ENCODE data around the gene ARHGEF26.

Gene ARHGEF26

DNA sequence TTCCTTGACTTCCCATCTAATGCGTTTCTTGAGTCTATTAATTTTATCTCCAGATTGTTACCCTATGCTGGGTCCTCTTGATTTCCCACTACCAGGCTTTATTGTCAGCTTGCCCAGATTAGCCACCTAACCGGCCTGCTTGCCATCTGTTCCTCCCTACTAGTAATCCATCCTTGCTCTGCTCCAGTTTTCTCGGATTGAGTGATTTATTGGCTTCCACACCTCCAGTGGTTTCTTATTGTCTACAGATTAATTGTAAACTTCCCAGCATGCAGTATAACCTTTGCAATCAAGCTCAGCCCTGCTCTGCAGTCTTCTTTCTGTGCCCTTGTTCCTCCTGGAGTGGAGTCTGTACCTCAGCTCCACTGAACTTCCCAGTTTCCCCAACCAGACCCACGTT, 63.4 kb downstream of the ARHGEF26 start:
- no peaks in the 10 kb centered on the region for H3K36me3 ChIP-seq (ENCODE audit: low read depth)
- no peak overlapping the region for H3K4me3 ChIP-seq (ENCODE audit: severe bottlenecking)
- H3K27me3 ChIP-seq (ENCODE audit: insufficient read depth, poor library complexity, severe bottlenecking): no peaks in the 10 kb centered on the region
- TF ChIP-seq, protein P1, sequence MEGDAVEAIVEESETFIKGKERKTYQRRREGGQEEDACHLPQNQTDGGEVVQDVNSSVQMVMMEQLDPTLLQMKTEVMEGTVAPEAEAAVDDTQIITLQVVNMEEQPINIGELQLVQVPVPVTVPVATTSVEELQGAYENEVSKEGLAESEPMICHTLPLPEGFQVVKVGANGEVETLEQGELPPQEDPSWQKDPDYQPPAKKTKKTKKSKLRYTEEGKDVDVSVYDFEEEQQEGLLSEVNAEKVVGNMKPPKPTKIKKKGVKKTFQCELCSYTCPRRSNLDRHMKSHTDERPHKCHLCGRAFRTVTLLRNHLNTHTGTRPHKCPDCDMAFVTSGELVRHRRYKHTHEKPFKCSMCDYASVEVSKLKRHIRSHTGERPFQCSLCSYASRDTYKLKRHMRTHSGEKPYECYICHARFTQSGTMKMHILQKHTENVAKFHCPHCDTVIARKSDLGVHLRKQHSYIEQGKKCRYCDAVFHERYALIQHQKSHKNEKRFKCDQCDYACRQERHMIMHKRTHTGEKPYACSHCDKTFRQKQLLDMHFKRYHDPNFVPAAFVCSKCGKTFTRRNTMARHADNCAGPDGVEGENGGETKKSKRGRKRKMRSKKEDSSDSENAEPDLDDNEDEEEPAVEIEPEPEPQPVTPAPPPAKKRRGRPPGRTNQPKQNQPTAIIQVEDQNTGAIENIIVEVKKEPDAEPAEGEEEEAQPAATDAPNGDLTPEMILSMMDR (IDR thresholded peaks at IDR 0.05; ENCODE audit: poor library complexity, severe bottlenecking): no peak
- H3K9me3 ChIP-seq (ENCODE audit: severe bottlenecking): no peaks in the 10 kb centered on the region
- no peak for DNase-seq (ENCODE audit: low spot score)
- no peak for ATAC-seq (ENCODE audit: low read depth)
- no peak overlapping the region for H3K27ac ChIP-seq (ENCODE audit: poor library complexity, severe bottlenecking)
- no peaks in the 10 kb centered on the region for H3K4me1 ChIP-seq (ENCODE audit: insufficient read depth, poor library complexity, severe bottlenecking)

DNA sequence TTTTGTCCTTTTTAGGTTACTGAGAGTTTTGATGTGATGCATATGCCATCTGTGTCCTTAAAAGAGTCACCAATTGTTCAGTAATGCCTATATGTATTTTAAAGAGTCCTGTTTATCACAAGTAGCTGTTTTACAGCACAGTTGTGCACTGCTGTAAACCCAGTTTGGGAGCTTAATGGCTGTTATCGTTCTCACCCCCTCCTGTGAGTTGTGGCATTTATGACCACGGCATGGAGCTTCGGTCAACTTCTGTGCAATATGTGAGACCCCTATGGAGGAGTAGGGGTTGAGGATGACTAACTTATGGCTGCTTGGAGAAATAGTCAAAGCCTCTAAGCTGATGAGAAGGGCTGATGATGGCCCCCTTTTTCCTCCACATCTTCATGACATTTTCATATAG, 67.2 kb downstream of the ARHGEF26 start:
- Histone ChIP-seq H3K36me3 (ENCODE audit: low read depth) (no peaks in the 10 kb centered on the region), H3K9me3 (ENCODE audit: severe bottlenecking) (no peaks in the 10 kb centered on the region), H3K27ac (ENCODE audit: poor library complexity, severe bottlenecking) (no peak overlapping the region), H3K27me3 (ENCODE audit: insufficient read depth, poor library complexity, severe bottlenecking) (no peaks in the 10 kb centered on the region), H3K4me1 (ENCODE audit: insufficient read depth, poor library complexity, severe bottlenecking) (no peaks in the 10 kb centered on the region), H3K4me3 (ENCODE audit: severe bottlenecking) (no peak overlapping the region)
- no peak for ATAC-seq (ENCODE audit: low read depth)
- TF ChIP-seq, protein P1 (IDR thresholded peaks at IDR 0.05; ENCODE audit: poor library complexity, severe bottlenecking): no peak
- no peak for DNase-seq (ENCODE audit: low spot score)

DNA sequence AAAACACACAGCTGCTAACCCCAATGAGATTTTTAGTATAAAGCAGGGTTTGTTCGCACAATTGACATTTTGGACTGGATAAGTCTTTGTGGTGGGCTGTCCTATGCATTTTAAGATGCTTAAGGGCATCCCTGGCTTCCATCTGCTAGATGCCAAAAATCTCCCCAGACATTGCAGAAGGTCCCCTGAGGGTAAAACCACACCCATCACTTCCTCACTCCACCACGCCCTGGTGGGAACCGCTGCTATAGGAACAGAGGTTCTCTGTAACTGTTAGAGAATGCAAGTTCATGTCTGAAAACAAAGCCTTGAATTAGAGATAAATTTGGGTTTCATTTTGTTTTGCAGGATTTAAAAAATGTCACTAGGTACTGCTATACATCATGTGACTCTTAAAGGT, 67.7 kb downstream of the ARHGEF26 start:
- H3K36me3 ChIP-seq (ENCODE audit: low read depth): no peaks in the 10 kb centered on the region
- H3K4me3 ChIP-seq (ENCODE audit: severe bottlenecking): no peak overlapping the region
- no peaks in the 10 kb centered on the region for H3K4me1 ChIP-seq (ENCODE audit: insufficient read depth, poor library complexity, severe bottlenecking)
- no peaks in the 10 kb centered on the region for H3K9me3 ChIP-seq (ENCODE audit: severe bottlenecking)
- no peaks in the 10 kb centered on the region for H3K27me3 ChIP-seq (ENCODE audit: insufficient read depth, poor library complexity, severe bottlenecking)
- no peak overlapping the region for H3K27ac ChIP-seq (ENCODE audit: poor library complexity, severe bottlenecking)
- no peak for DNase-seq (ENCODE audit: low spot score)
- no peak for ATAC-seq (ENCODE audit: low read depth)
- TF ChIP-seq, protein P1 (IDR thresholded peaks at IDR 0.05; ENCODE audit: poor library complexity, severe bottlenecking): no peak

DNA sequence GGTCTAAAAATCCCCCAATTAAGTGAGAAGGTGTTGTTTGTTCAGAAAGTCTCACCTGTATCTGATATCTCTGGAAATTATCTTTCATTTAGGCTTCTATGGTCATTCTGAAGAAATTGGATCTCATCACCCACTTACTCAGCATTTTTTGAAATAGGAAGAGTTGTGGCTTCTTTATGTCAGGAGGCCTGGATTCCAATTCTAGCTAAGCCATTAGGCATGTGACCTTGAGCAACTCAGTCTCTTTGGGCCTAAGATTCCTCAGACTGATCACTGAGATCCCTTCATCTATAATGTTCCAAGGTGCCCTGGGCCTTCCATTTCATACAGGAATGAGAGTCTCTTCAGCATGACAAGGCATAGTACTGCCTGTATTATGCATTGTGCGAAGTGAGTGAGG, 70.3 kb downstream of the ARHGEF26 start:
- Histone ChIP-seq H3K4me1 (ENCODE audit: insufficient read depth, poor library complexity, severe bottlenecking) (no peaks in the 10 kb centered on the region), H3K27me3 (ENCODE audit: insufficient read depth, poor library complexity, severe bottlenecking) (no peaks in the 10 kb centered on the region), H3K9me3 (ENCODE audit: severe bottlenecking) (no peaks in the 10 kb centered on the region), H3K36me3 (ENCODE audit: low read depth) (no peaks in the 10 kb centered on the region), H3K27ac (ENCODE audit: poor library complexity, severe bottlenecking) (no peak overlapping the region), H3K4me3 (ENCODE audit: severe bottlenecking) (no peak overlapping the region)
- TF ChIP-seq, protein P1 (IDR thresholded peaks at IDR 0.05; ENCODE audit: poor library complexity, severe bottlenecking): no peak
- ATAC-seq (ENCODE audit: low read depth) (no peak), DNase-seq (ENCODE audit: low spot score) (no peak)

DNA sequence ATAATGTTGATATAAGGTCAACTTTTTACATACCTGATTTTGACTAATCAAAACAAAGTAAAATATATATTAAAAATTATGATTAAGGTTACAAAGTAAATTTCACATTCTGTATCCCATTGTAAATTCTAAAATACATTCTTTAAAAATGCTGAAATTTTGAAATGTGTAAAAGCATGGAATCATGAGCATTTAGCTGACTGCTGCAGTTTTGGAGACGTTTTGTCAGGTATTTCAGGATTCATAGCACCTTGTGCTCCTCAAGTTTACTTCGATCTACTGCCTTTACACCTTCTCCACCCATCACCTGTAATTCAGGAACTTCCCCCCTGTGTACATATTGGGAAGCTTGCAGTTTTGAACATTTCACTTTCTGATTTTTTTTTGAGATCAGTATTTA, 71.0 kb downstream of the ARHGEF26 start:
- Histone ChIP-seq H3K36me3 (ENCODE audit: low read depth) (no peaks in the 10 kb centered on the region), H3K4me3 (ENCODE audit: severe bottlenecking) (no peak overlapping the region), H3K4me1 (ENCODE audit: insufficient read depth, poor library complexity, severe bottlenecking) (no peaks in the 10 kb centered on the region), H3K9me3 (ENCODE audit: severe bottlenecking) (no peaks in the 10 kb centered on the region), H3K27ac (ENCODE audit: poor library complexity, severe bottlenecking) (no peak overlapping the region), H3K27me3 (ENCODE audit: insufficient read depth, poor library complexity, severe bottlenecking) (no peaks in the 10 kb centered on the region)
- DNase-seq (ENCODE audit: low spot score) (no peak), ATAC-seq (ENCODE audit: low read depth) (no peak)
- TF ChIP-seq, protein P1 (IDR thresholded peaks at IDR 0.05; ENCODE audit: poor library complexity, severe bottlenecking): no peak
